Astrocyte of the spinal cord (primary cell): ENCODE results near the gene EIF4G2.

Experiments
- DNase-seq: peaks from one replicate; pipeline ENCODE4 v3.0.0; 2011; ENCODE audit warnings: low read depth, low spot score
- H3K4me3 ChIP-seq: 2 replicates; pipeline ENCODE4 v1.5.1; 2011; ENCODE audit warnings: low read depth, mild to moderate bottlenecking, low read length, moderate library complexity
- CTCF ChIP-seq: IDR thresholded peaks from 2 replicates; pipeline ENCODE4 v1.5.1; 2012; ENCODE audit warnings: low read depth, mild to moderate bottlenecking, low read length, inconsistent platforms
- in situ Hi-C: cut with HindIII; loops from 2 replicates; pipeline ENCODE4 v1.10.0; 2017; ENCODE audit warnings: low sequenced_read_pairs

Gene EIF4G2

GRCh38 chr11:10778217-10778970, 30.3 kb downstream of the EIF4G2 start:
- peak; percentile 73 for DNase-seq
- H3K4me3 ChIP-seq, result no peak overlapping the region
- in situ Hi-C loops, result no loop called here
- TF ChIP-seq CTCF, result no peak

GRCh38 chr11:10777806-10778205, 30.9 kb downstream of the EIF4G2 start:
- no peak for TF ChIP-seq CTCF
- no peak for DNase-seq
- in situ Hi-C loops, result no loop called here
- no peak overlapping the region for H3K4me3 ChIP-seq

DNA sequence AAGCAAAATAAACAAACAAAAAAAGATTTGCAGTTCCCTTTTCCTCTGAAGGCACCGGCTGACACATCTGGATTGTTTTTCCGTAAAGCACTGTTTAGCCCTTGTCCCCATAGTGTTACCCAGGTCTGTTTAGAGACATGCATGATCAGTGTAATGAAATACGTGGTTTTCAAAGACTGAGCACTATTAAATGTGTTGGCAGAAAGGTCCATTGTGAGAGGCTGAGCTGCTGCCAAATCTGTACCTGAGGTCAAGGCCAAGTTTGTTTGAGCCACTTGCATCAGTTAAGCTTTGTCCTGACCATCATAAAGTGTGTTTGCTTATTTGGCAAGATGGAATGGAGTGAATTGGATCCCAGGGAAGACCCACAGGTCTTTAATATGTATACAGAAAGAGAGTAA, 31.3 kb downstream of the EIF4G2 start:
- in situ Hi-C loops, result no loop called here
- no peak overlapping the region for H3K4me3 ChIP-seq
- DNase-seq, result no peak
- no peak for TF ChIP-seq CTCF

GRCh38 chr11:10774811-10775210, 33.9 kb downstream of the EIF4G2 start:
- in situ Hi-C loops, result no loop called here
- DNase-seq, result no peak
- no peak for TF ChIP-seq CTCF
- no peak overlapping the region for H3K4me3 ChIP-seq

DNA sequence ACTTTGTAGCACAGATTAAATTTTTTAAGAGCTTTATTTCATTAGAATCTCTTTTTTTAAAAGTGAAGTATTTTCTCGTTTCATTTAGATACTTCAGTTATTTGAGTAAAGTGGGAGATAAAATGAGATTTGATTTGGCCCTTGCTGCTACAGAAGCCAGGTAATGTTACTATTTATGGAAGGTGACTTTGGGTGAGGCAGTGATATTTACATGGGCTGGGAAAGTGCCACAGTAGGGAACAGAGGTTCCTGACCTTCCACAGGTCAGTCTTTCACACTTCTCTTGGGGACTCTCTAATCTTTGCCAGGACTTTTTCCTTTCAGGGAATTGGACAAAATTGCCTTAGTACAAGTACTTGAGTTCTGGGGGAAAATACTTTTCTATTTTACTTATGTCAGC, 37.3 kb downstream of the EIF4G2 start:
- no peak overlapping the region for H3K4me3 ChIP-seq
- in situ Hi-C loops, result no loop called here
- no peak for DNase-seq
- no peak for TF ChIP-seq CTCF

DNA sequence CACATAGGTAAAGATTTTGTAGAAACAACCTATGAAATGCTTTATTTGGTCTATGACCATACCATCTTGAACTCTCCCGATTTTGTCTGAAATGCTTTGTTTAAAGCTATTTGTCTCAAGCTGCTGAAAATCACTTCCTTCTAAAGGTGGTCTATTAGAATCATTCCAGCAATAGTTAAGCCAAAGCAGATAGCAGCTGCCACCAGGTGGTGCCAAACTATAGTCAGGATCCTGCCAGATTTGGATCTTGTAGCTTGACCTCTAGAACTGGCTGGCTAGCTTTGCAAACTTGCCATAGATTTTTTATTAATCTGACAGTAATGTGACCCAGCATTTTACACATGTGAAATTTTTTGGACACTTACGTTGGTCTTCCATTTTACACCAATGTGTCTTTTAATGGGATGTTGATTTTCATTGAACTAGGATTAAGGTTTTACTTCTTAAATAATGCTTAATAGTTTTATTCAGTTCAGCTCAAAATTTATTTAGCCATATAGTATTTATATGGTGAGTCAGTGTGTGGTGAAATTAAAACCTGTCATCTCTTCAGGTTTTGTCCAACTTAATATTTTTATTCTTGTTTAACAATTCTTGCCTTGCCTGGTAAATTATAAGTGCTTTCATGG, 38.0 kb downstream of the EIF4G2 start:
- no peak overlapping the region for H3K4me3 ChIP-seq
- peak; percentile 83 for TF ChIP-seq CTCF
- DNase-seq, result peak; percentile 44
- in situ Hi-C loops, result no loop called here
